ENCODE results near the gene PRDX5.
A peak's percentile ranks its signal among the peaks of the same experiment; 100 is the strongest.

The PRDX5 gene

GRCh38 chr11:64287676-64288352 is 30.1 kb upstream of the PRDX5 start:
- in situ Hi-C loops (cut with HindIII; ENCODE audit: low pct_ligation_motif_present, low pct_unique_long_range_greater_than_20kb, low sequenced_read_pairs) = no loop called here

GRCh38 chr11:64288353-64288750 is 29.6 kb upstream of the PRDX5 start:
- in situ Hi-C loops (cut with HindIII; ENCODE audit: low pct_ligation_motif_present, low pct_unique_long_range_greater_than_20kb, low sequenced_read_pairs) = no loop called here
- DNase-seq = no peak

More at GRCh38 chr11:64287676-64288352, 30.1 kb upstream of the PRDX5 start:
- no peak for DNase-seq

- in situ Hi-C loops (cut with HindIII; ENCODE audit: low pct_ligation_motif_present, low pct_unique_long_range_greater_than_20kb, low sequenced_read_pairs) = no loop called here
- DNase-seq = no peak
Observed at GRCh38 chr11:64289002-64289564, 28.8 kb upstream of the PRDX5 start.

GRCh38 chr11:64290352-64291261 is 27.3 kb upstream of the PRDX5 start:
- DNase-seq = no peak
- in situ Hi-C loops (cut with HindIII; ENCODE audit: low pct_ligation_motif_present, low pct_unique_long_range_greater_than_20kb, low sequenced_read_pairs) = no loop called here

GRCh38 chr11:64291262-64291751 is 26.6 kb upstream of the PRDX5 start, which contains the start of gene KCNK4:
TSS of gene KCNK4 (plus strand) at chr11:64291302. CDS start at chr11:64293019, 1,717 bp downstream.
- in situ Hi-C loops (cut with HindIII; ENCODE audit: low pct_ligation_motif_present, low pct_unique_long_range_greater_than_20kb, low sequenced_read_pairs) = no loop called here

GRCh38 chr11:64291752-64292459 is 26.0 kb upstream of the PRDX5 start:
- in situ Hi-C loops (cut with HindIII; ENCODE audit: low pct_ligation_motif_present, low pct_unique_long_range_greater_than_20kb, low sequenced_read_pairs) = no loop called here
- DNase-seq = no peak

More at GRCh38 chr11:64291262-64291751, 26.6 kb upstream of the PRDX5 start, which contains the start of gene KCNK4:
- no peak for DNase-seq

GRCh38 chr11:64292460-64293254 is 25.3 kb upstream of the PRDX5 start:
- DNase-seq = no peak
- in situ Hi-C loops (cut with HindIII; ENCODE audit: low pct_ligation_motif_present, low pct_unique_long_range_greater_than_20kb, low sequenced_read_pairs) = no loop called here

- in situ Hi-C loops (cut with HindIII; ENCODE audit: low pct_ligation_motif_present, low pct_unique_long_range_greater_than_20kb, low sequenced_read_pairs) = no loop called here
- no peak for DNase-seq
Observed at GRCh38 chr11:64294774-64295173, 23.1 kb upstream of the PRDX5 start.

GRCh38 chr11:64295760-64296159 is 22.2 kb upstream of the PRDX5 start:
- no peak for DNase-seq
- in situ Hi-C loops (cut with HindIII; ENCODE audit: low pct_ligation_motif_present, low pct_unique_long_range_greater_than_20kb, low sequenced_read_pairs) = no loop called here

GRCh38 chr11:64296236-64296635 is 21.7 kb upstream of the PRDX5 start:
- in situ Hi-C loops (cut with HindIII; ENCODE audit: low pct_ligation_motif_present, low pct_unique_long_range_greater_than_20kb, low sequenced_read_pairs) = no loop called here

GRCh38 chr11:64296830-64297698 is 20.9 kb upstream of the PRDX5 start:
- no peak for DNase-seq
- in situ Hi-C loops (cut with HindIII; ENCODE audit: low pct_ligation_motif_present, low pct_unique_long_range_greater_than_20kb, low sequenced_read_pairs) = no loop called here

More at GRCh38 chr11:64296236-64296635, 21.7 kb upstream of the PRDX5 start:
- DNase-seq = no peak

- no peak for DNase-seq
- in situ Hi-C loops (cut with HindIII; ENCODE audit: low pct_ligation_motif_present, low pct_unique_long_range_greater_than_20kb, low sequenced_read_pairs) = no loop called here
Observed at GRCh38 chr11:64297699-64298358, 20.1 kb upstream of the PRDX5 start.

- peak; percentile 9 for DNase-seq
- in situ Hi-C loops (cut with HindIII; ENCODE audit: low pct_ligation_motif_present, low pct_unique_long_range_greater_than_20kb, low sequenced_read_pairs) = no loop called here
Observed at GRCh38 chr11:64298966-64299846, 18.7 kb upstream of the PRDX5 start.

GRCh38 chr11:64299847-64300648 is 17.9 kb upstream of the PRDX5 start, which contains the start of gene CATSPERZ:
TSS of gene CATSPERZ (plus strand) at chr11:64300358. CDS start at chr11:64300411, 53 bp downstream.
- in situ Hi-C loops (cut with HindIII; ENCODE audit: low pct_ligation_motif_present, low pct_unique_long_range_greater_than_20kb, low sequenced_read_pairs) = no loop called here
- DNase-seq = no peak

All from ACHN (cell line).